DOHH2 (cell line): Measurements from ENCODE around the gene CRAT.

Experiments
- EZH2phosphoT487 ChIP-seq: fragments of 200-600 bp; sonication (generic); IDR thresholded peaks from 2 replicates; pipeline ENCODE4 v1.6.1; 2017; ENCODE audit warnings: borderline replicate concordance, mild to moderate bottlenecking, antibody characterized with exemption, low read length, moderate library complexity, mixed read lengths
- TF ChIP-seq, protein P1 (sequence below): fragments of 200-600 bp; sonication (generic); IDR thresholded peaks from one replicate; pipeline ENCODE4 v1.5.1; 2014; ENCODE audit warnings: antibody characterized with exemption, mild to moderate bottlenecking, low read depth, low read length; ENCODE audit not compliant: poor library complexity, severe bottlenecking

DNA sequence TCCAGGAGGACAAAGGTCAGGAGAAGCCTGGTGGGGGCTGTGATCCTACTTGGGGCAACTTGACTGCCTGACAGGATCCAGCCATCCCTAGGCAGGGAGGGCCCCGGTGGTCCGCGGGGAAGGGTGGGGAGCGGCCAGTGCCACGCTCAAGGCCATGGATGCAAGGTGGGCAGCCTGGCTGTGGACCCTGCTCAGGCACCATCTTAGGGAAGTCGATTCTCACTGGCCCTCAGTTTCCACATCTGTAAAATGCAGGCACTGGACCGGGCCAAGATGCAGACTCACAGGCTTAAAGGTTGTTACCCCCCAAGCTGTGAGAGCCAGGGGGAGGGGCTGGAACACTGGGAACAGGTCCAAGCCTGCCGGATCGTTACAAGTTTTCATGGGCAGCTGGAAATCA, 38.4 kb downstream of the CRAT start:
- TF ChIP-seq, protein P1, sequence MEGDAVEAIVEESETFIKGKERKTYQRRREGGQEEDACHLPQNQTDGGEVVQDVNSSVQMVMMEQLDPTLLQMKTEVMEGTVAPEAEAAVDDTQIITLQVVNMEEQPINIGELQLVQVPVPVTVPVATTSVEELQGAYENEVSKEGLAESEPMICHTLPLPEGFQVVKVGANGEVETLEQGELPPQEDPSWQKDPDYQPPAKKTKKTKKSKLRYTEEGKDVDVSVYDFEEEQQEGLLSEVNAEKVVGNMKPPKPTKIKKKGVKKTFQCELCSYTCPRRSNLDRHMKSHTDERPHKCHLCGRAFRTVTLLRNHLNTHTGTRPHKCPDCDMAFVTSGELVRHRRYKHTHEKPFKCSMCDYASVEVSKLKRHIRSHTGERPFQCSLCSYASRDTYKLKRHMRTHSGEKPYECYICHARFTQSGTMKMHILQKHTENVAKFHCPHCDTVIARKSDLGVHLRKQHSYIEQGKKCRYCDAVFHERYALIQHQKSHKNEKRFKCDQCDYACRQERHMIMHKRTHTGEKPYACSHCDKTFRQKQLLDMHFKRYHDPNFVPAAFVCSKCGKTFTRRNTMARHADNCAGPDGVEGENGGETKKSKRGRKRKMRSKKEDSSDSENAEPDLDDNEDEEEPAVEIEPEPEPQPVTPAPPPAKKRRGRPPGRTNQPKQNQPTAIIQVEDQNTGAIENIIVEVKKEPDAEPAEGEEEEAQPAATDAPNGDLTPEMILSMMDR = no peak
- no peak for TF ChIP-seq EZH2phosphoT487
